DOHH2 (cell line): ENCODE results near the gene PRDM5.

ENCODE experiments used
- H3F3A ChIP-seq: fragments of 200-600 bp; sonication (generic), shearing (Covaris generic); 2 replicates; pipeline ENCODE4 v1.6.0; 2016; ENCODE audit warnings: antibody characterized with exemption, mild to moderate bottlenecking; ENCODE audit not compliant: control insufficient read depth, insufficient read depth
- H3K27ac ChIP-seq: fragments of 200-600 bp; sonication (generic); 2 replicates; pipeline ENCODE4 v1.5.1; 2014; ENCODE audit warnings: low read depth, mild to moderate bottlenecking, low read length, moderate library complexity
- H3K27me3 ChIP-seq: fragments of 200-600 bp; sonication (generic); 2 replicates; pipeline ENCODE4 v1.6.1; 2014; ENCODE audit warnings: mild to moderate bottlenecking, low read length, mixed read lengths; ENCODE audit not compliant: control insufficient read depth
- H3K36me3 ChIP-seq: fragments of 200-600 bp; sonication (generic); 2 replicates; pipeline ENCODE4 v1.6.1; 2014; ENCODE audit warnings: mild to moderate bottlenecking, low read length, moderate library complexity, mixed read lengths; ENCODE audit not compliant: control insufficient read depth
- H3K4me1 ChIP-seq: fragments of 200-600 bp; sonication (generic); 2 replicates; pipeline ENCODE4 v1.6.1; 2014; ENCODE audit warnings: mild to moderate bottlenecking, low read length, mixed read lengths; ENCODE audit not compliant: control insufficient read depth
- H3K4me2 ChIP-seq: fragments of 200-600 bp; sonication (generic); 2 replicates; pipeline ENCODE4 v1.6.0; 2014; ENCODE audit warnings: mild to moderate bottlenecking, low read length, moderate library complexity
- H3K4me3 ChIP-seq: fragments of 200-600 bp; sonication (generic); 2 replicates; pipeline ENCODE4 v1.5.1; 2014; ENCODE audit warnings: mild to moderate bottlenecking, low read length, mixed read lengths
- H3K79me2 ChIP-seq: fragments of 200-600 bp; sonication (generic); 2 replicates; pipeline ENCODE4 v1.6.1; 2014; ENCODE audit warnings: mild to moderate bottlenecking, low read length, mixed read lengths; ENCODE audit not compliant: control insufficient read depth
- H3K9me2 ChIP-seq: fragments of 200-600 bp; sonication (generic); replicated peaks from 2 replicates; pipeline ENCODE4 v1.6.1; 2014; ENCODE audit warnings: mild to moderate bottlenecking, low read length, mixed read lengths; ENCODE audit not compliant: control insufficient read depth
- H3K9me3 ChIP-seq: fragments of 200-600 bp; sonication (generic); 2 replicates; pipeline ENCODE4 v1.6.1; 2014; ENCODE audit warnings: antibody characterized with exemption, low read length, mixed read lengths; ENCODE audit not compliant: control insufficient read depth, insufficient read depth
- H4K20me1 ChIP-seq: fragments of 200-600 bp; sonication (generic); 2 replicates; pipeline ENCODE4 v1.6.0; 2014; ENCODE audit warnings: low read depth, mild to moderate bottlenecking, antibody characterized with exemption, low read length, moderate library complexity; ENCODE audit not compliant: control insufficient read depth, insufficient read depth
- EZH2phosphoT487 ChIP-seq: fragments of 200-600 bp; sonication (generic); IDR thresholded peaks from 2 replicates; pipeline ENCODE4 v1.6.1; 2017; ENCODE audit warnings: borderline replicate concordance, mild to moderate bottlenecking, antibody characterized with exemption, low read length, moderate library complexity, mixed read lengths
- TF ChIP-seq, protein P1 (sequence below): fragments of 200-600 bp; sonication (generic); IDR thresholded peaks from one replicate; pipeline ENCODE4 v1.5.1; 2014; ENCODE audit warnings: antibody characterized with exemption, mild to moderate bottlenecking, low read depth, low read length; ENCODE audit not compliant: poor library complexity, severe bottlenecking

Gene PRDM5

DNA sequence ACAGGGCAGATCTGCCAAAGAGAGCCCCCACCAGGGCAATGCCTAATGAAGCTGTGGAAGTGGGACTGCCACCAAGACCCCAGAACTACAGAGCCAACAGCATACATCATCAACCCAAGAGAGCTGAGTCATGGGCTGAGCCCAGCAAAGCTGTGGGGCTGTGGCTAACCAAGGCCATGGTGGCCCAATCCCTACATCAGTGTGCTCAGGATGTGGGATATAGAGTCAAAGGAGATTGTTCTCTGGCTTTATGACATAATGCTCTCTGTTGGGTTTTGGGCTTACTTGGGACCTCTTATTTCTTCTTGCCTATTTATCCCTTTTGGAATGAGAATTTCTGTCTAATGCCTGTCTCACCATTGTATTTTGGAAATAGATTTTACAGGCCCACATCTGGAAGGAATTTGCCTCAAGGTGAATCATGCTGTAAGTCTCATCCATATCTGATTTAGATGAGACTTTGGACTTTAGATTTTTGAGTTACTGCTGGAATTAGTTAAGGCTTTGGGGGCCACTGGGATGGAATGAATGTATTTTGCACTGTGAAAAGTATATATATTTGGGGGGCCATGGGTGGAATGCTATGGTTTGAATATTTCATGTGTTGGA, 5.4 kb upstream of the PRDM5 start:
- no peaks in the 10 kb centered on the region for H3K79me2 ChIP-seq
- H4K20me1 ChIP-seq, result no peaks in the 10 kb centered on the region
- no peak overlapping the region for H3K4me3 ChIP-seq
- no peaks in the 10 kb centered on the region for H3K9me3 ChIP-seq
- H3K27ac ChIP-seq, result no peak overlapping the region
- no peaks in the 10 kb centered on the region for H3K36me3 ChIP-seq
- TF ChIP-seq, protein P1, sequence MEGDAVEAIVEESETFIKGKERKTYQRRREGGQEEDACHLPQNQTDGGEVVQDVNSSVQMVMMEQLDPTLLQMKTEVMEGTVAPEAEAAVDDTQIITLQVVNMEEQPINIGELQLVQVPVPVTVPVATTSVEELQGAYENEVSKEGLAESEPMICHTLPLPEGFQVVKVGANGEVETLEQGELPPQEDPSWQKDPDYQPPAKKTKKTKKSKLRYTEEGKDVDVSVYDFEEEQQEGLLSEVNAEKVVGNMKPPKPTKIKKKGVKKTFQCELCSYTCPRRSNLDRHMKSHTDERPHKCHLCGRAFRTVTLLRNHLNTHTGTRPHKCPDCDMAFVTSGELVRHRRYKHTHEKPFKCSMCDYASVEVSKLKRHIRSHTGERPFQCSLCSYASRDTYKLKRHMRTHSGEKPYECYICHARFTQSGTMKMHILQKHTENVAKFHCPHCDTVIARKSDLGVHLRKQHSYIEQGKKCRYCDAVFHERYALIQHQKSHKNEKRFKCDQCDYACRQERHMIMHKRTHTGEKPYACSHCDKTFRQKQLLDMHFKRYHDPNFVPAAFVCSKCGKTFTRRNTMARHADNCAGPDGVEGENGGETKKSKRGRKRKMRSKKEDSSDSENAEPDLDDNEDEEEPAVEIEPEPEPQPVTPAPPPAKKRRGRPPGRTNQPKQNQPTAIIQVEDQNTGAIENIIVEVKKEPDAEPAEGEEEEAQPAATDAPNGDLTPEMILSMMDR, result no peak
- no peak for TF ChIP-seq EZH2phosphoT487
- no peak overlapping the region for H3K4me2 ChIP-seq
- no peaks in the 10 kb centered on the region for H3F3A ChIP-seq
- no peaks in the 10 kb centered on the region for H3K27me3 ChIP-seq
- no peaks in the 10 kb centered on the region for H3K9me2 ChIP-seq
- H3K4me1 ChIP-seq, result no peaks in the 10 kb centered on the region

DNA sequence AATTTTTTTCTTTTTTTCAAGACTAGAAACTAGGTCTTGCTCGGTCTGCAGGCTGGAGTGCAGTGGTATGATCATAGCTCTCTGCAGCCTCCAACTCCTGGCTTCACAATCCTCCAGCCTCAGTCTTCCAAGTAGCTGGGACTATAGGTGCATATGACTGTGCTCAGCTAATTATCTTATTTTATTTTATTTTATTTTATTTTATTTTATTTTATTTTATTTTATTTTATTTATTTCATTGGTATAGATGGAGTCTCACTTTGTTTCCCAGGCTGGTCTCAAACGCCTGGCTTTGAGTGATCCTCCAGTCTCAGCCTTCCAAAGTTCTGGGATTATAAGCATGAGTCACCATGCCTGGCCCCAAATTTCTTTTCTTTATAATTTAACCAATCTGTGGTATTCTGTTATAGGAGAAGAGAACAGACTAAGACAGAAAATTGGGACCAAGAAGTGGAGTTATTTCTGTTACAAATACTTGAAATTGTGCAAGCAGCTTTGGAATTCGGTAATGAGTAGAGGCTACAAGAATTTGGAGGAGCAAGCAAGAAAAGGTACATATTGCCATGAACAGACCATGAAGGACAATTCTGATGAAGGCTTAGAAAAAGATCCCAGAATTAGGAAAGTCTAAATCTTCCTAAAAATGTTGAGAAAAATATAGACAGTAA, 4.0 kb upstream of the PRDM5 start:
- Histone ChIP-seq H3K4me3 (no peak overlapping the region), H3K9me2 (no peaks in the 10 kb centered on the region), H3K4me1 (no peaks in the 10 kb centered on the region), H3K79me2 (no peaks in the 10 kb centered on the region), H3K9me3 (no peaks in the 10 kb centered on the region), H3K27me3 (no peaks in the 10 kb centered on the region), H3K27ac (no peak overlapping the region), H4K20me1 (no peaks in the 10 kb centered on the region), H3K4me2 (no peak overlapping the region), H3F3A (no peaks in the 10 kb centered on the region), H3K36me3 (no peaks in the 10 kb centered on the region)
- no peak for TF ChIP-seq EZH2phosphoT487
- TF ChIP-seq, protein P1, result no peak

DNA sequence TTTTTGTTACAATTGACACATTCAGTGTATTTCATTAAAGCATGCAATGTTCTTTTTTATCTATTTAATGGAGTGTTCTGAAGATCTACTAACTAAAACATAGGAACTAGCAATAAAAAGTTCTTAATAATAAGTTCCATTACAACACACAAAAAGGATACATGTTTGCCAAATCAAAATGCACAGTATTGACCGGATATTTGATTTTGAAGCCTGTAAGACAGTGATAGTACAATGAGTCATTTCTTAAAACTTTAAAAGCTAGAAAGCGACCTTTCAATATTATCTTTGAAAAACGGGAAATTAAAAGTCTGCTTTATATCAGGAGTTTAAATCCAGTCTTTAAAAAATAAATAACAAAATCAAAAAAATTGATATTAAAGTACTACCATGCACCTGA, 2.4 kb upstream of the PRDM5 start:
- Histone ChIP-seq H3K4me3 (no peak overlapping the region), H3F3A (no peaks in the 10 kb centered on the region), H3K36me3 (no peaks in the 10 kb centered on the region), H3K4me1 (no peaks in the 10 kb centered on the region), H4K20me1 (no peaks in the 10 kb centered on the region), H3K9me2 (no peaks in the 10 kb centered on the region), H3K9me3 (no peaks in the 10 kb centered on the region), H3K27ac (no peak overlapping the region), H3K27me3 (no peaks in the 10 kb centered on the region), H3K4me2 (no peak overlapping the region), H3K79me2 (no peaks in the 10 kb centered on the region)
- TF ChIP-seq EZH2phosphoT487, result no peak
- TF ChIP-seq, protein P1, result no peak
